Measurements from ENCODE around the gene MYL9. TPM values are rescaled to one million over a fixed set of nuclear protein-coding genes. Genes with fewer than 3 reads are reported as not detected.

The MYL9 gene
- polyA plus RNA-seq, 1 donor (not counting 4 experiments of a cell fraction or from before 2014, with no cell fraction given): 1.7 TPM

- Histone ChIP-seq H3K9me1 (ENCODE audit: control insufficient read depth, extremely low read depth, insufficient read depth, low read length) (no peaks in the 10 kb centered on the region), H3K27me3 (ENCODE audit: control insufficient read depth, extremely low read depth, insufficient read depth, low read length) (no peaks in the 10 kb centered on the region), H3K4me1 (ENCODE audit: control insufficient read depth, extremely low read depth, insufficient read depth, low read length) (peaks cover 25% of the 10 kb centered on the region), H3K79me2 (ENCODE audit: control insufficient read depth, insufficient read depth, low read length) (no peaks in the 10 kb centered on the region), H3K9me3 (ENCODE audit: control insufficient read depth, low read depth, low read length) (no peaks in the 10 kb centered on the region), H3K4me3 (ENCODE audit: control insufficient read depth in 2 of 3, extremely low read depth in 1 of 3, insufficient read depth in 2 of 3, low read depth in 1 of 3, low read length in 3 of 3) (no peak overlapping the region), H2AFZ (ENCODE audit: control insufficient read depth, low read length) (no peak overlapping the region), H3K36me3 (ENCODE audit: control insufficient read depth in 2 of 2, extremely low read depth in 1 of 2, insufficient read depth in 2 of 2, low read length in 2 of 2) (peaks cover 0 to under 1% of the 10 kb centered on the region in 2 experiments), H4K20me1 (ENCODE audit: control insufficient read depth, extremely low read depth, insufficient read depth, low read length) (no peaks in the 10 kb centered on the region), H3K27ac (ENCODE audit: control insufficient read depth, insufficient read depth, low read length) (no peak overlapping the region), H3K9ac (ENCODE audit: control insufficient read depth, extremely low read depth, insufficient read depth, low read length) (no peak overlapping the region), H3K4me2 (ENCODE audit: control insufficient read depth, extremely low read depth, insufficient read depth, low read depth, low read length) (no peak overlapping the region)
- DNase-seq (ENCODE audit: low read depth, low spot score): no peak
- TF ChIP-seq EZH2 (IDR thresholded peaks at IDR 0.05; ENCODE audit: low read length) (no peak), CTCF (optimal IDR thresholded peaks at IDR 0.05 in 1 of 3, IDR thresholded peaks at IDR 0.05 in 1 of 3, conservative IDR thresholded peaks at IDR 0.05 in 1 of 3; ENCODE audit: extremely low read depth in 1 of 3, insufficient read depth in 2 of 3, low read length in 3 of 3) (no peak)
- FAIRE-seq: no peak
- dilution Hi-C loops (cut with MboI; ENCODE audit: extremely low pct_ligation_motif_present, low sequenced_read_pairs): no loop called here
Measured at GRCh38 chr20:36587388-36588070, 46.2 kb downstream of the MYL9 start.

GRCh38 chr20:36591281-36591680 lies 50.0 kb downstream of the MYL9 start:
- H4K20me1 ChIP-seq (ENCODE audit: control insufficient read depth, extremely low read depth, insufficient read depth, low read length): no peaks in the 10 kb centered on the region
- no peaks in the 10 kb centered on the region for H3K79me2 ChIP-seq (ENCODE audit: control insufficient read depth, insufficient read depth, low read length)
- H2AFZ ChIP-seq (ENCODE audit: control insufficient read depth, low read length): no peak overlapping the region
- FAIRE-seq: no peak
- no peaks in the 10 kb centered on the region for H3K27me3 ChIP-seq (ENCODE audit: control insufficient read depth, extremely low read depth, insufficient read depth, low read length)
- H3K4me1 ChIP-seq (ENCODE audit: control insufficient read depth, extremely low read depth, insufficient read depth, low read length): peaks cover 4% of the 10 kb centered on the region
- no peaks in the 10 kb centered on the region for H3K9me1 ChIP-seq (ENCODE audit: control insufficient read depth, extremely low read depth, insufficient read depth, low read length)
- H3K27ac ChIP-seq (ENCODE audit: control insufficient read depth, insufficient read depth, low read length): no peak overlapping the region
- TF ChIP-seq CTCF (optimal IDR thresholded peaks at IDR 0.05 in 1 of 3, IDR thresholded peaks at IDR 0.05 in 1 of 3, conservative IDR thresholded peaks at IDR 0.05 in 1 of 3; ENCODE audit: extremely low read depth in 1 of 3, insufficient read depth in 2 of 3, low read length in 3 of 3) (no peak), EZH2 (IDR thresholded peaks at IDR 0.05; ENCODE audit: low read length) (no peak)
- H3K9me3 ChIP-seq (ENCODE audit: control insufficient read depth, low read depth, low read length): no peaks in the 10 kb centered on the region
- no peak overlapping the region for H3K4me2 ChIP-seq (ENCODE audit: control insufficient read depth, extremely low read depth, insufficient read depth, low read depth, low read length)
- no peak overlapping the region for H3K9ac ChIP-seq (ENCODE audit: control insufficient read depth, extremely low read depth, insufficient read depth, low read length)
- dilution Hi-C loops (cut with MboI; ENCODE audit: extremely low pct_ligation_motif_present, low sequenced_read_pairs): no loop called here
- H3K36me3 ChIP-seq (ENCODE audit: control insufficient read depth in 2 of 2, extremely low read depth in 1 of 2, insufficient read depth in 2 of 2, low read length in 2 of 2): peaks cover 0 to 2% of the 10 kb centered on the region in 2 experiments
- no peak overlapping the region for H3K4me3 ChIP-seq (ENCODE audit: control insufficient read depth in 2 of 3, extremely low read depth in 1 of 3, insufficient read depth in 2 of 3, low read depth in 1 of 3, low read length in 3 of 3)
- DNase-seq (ENCODE audit: low read depth, low spot score): no peak

Measured in keratinocyte (primary cell).